ENCODE data around the gene PRSS36.
"Not testable (repeated sequence)": the region's sequence is repeated elsewhere in the genome, so short reads cannot be mapped to it uniquely, and the experiment has no call there.

PRSS36 gene

GRCh38 chr16:31183432-31184428 lies 33.9 kb upstream of the PRSS36 start:
- no peak for DNase-seq

GRCh38 chr16:31182391-31182790 lies 32.5 kb upstream of the PRSS36 start:
- no peak for DNase-seq

GRCh38 chr16:31181102-31181830 lies 31.4 kb upstream of the PRSS36 start:
- peak; percentile 24 for DNase-seq

GRCh38 chr16:31179747-31180459 lies 30.0 kb upstream of the PRSS36 start, which contains the start of gene FUS:
TSS of gene FUS (plus strand) at chr16:31180139. CDS start at chr16:31180215, 76 bp downstream.
- DNase-seq: peak; percentile 90

- DNase-seq: no peak
Observed at GRCh38 chr16:31179219-31179746, 29.4 kb upstream of the PRSS36 start.

- peak; percentile 19 for DNase-seq
Observed at GRCh38 chr16:31177136-31177535, 27.3 kb upstream of the PRSS36 start.

- DNase-seq: not testable (repeated sequence)
Observed at GRCh38 chr16:31170048-31170447, 20.2 kb upstream of the PRSS36 start.

- no peak for DNase-seq
Observed at GRCh38 chr16:31168848-31169247, 19.0 kb upstream of the PRSS36 start.

- no peak for DNase-seq
Observed at GRCh38 chr16:31167315-31167714, 17.4 kb upstream of the PRSS36 start.

- DNase-seq: no peak
Observed at GRCh38 chr16:31157136-31157535, 7.3 kb upstream of the PRSS36 start.

GRCh38 chr16:31150976-31151375 lies 1.1 kb upstream of the PRSS36 start:
- not testable (repeated sequence) for DNase-seq

- DNase-seq: no peak
Observed at GRCh38 chr16:31149332-31149731, 534 bp downstream of the PRSS36 start.

- no peak for DNase-seq
Observed at GRCh38 chr16:31148896-31149295, 970 bp downstream of the PRSS36 start.

- no peak for DNase-seq
Observed at GRCh38 chr16:31148281-31148728, 1.6 kb downstream of the PRSS36 start.

- no peak for DNase-seq
Observed at GRCh38 chr16:31147574-31147973, 2.3 kb downstream of the PRSS36 start.

- DNase-seq: no peak
Observed at GRCh38 chr16:31145398-31145990, 4.4 kb downstream of the PRSS36 start.

- DNase-seq: not testable (repeated sequence)
Observed at GRCh38 chr16:31144418-31144817, 5.4 kb downstream of the PRSS36 start.

GRCh38 chr16:31143694-31144148 lies 6.1 kb downstream of the PRSS36 start:
- DNase-seq: no peak

- DNase-seq: no peak
Observed at GRCh38 chr16:31143011-31143693, 6.7 kb downstream of the PRSS36 start.

GRCh38 chr16:31142109-31143010 lies 7.5 kb downstream of the PRSS36 start:
- DNase-seq: peak; percentile 97

All from stimulated activated CD4-positive, alpha-beta T cell treated with anti-CD3 and anti-CD28 coated beads, Interleukin-4, amount 100 ng/mL, for 1 hour (primary cell).